22Rv1 (cell line): Measurements from ENCODE around the gene NT5DC4.

Source experiments
- ZFX ChIP-seq: fragments of 450-650 bp; IDR thresholded peaks from 2 replicates; pipeline ENCODE4 v1.6.1; 2017; ENCODE audit warnings: antibody characterized with exemption, borderline replicate concordance
- TF ChIP-seq, protein P1 (sequence below): fragments of 450-650 bp; IDR thresholded peaks from 2 replicates; pipeline ENCODE4 v1.5.1; 2017; ENCODE audit warnings: mild to moderate bottlenecking

DNA sequence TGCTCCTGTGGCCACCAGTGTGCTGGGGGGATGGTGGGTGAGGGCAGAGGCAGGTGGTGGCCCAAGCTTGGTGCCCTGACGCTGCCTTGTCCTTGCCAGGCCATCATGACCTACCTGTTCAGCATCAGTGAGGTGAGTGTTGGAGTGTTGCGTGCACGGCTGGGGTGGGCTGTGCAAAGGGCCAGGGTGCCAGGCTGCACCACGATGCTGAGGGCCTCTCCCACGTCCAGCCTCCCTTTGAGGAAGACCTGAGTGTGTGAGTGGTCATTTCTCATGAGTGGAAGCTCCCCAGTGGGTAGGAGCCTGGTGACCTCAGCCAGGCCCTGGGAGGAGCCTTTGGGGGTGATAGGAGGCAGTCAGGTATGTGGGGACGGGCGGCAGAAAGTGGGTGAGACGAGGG is 3.2 kb downstream of the NT5DC4 start:
- TF ChIP-seq, protein P1, sequence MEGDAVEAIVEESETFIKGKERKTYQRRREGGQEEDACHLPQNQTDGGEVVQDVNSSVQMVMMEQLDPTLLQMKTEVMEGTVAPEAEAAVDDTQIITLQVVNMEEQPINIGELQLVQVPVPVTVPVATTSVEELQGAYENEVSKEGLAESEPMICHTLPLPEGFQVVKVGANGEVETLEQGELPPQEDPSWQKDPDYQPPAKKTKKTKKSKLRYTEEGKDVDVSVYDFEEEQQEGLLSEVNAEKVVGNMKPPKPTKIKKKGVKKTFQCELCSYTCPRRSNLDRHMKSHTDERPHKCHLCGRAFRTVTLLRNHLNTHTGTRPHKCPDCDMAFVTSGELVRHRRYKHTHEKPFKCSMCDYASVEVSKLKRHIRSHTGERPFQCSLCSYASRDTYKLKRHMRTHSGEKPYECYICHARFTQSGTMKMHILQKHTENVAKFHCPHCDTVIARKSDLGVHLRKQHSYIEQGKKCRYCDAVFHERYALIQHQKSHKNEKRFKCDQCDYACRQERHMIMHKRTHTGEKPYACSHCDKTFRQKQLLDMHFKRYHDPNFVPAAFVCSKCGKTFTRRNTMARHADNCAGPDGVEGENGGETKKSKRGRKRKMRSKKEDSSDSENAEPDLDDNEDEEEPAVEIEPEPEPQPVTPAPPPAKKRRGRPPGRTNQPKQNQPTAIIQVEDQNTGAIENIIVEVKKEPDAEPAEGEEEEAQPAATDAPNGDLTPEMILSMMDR, result no peak
- no peak for TF ChIP-seq ZFX
